KBM-7 (cell line): ENCODE measurements around the gene TCEANC2.
"Not testable (repeated sequence)": the region's sequence is repeated elsewhere in the genome, so short reads cannot be mapped to it uniquely, and the experiment has no call there.

Experiments
- DNase-seq: peaks from one replicate; pipeline ENCODE4 v3.0.0-alpha.2; 2015
- in situ Hi-C: fragments of 300-500 bp; cut with MboI; formaldehyde crosslinking; loops from 2 replicates; pipeline ENCODE4 v1.14.3; 2020; ENCODE audit warnings: low sequenced_read_pairs, low pct_unique_long_range_greater_than_20kb, mixed read lengths

Gene TCEANC2

GRCh38 chr1:54080598-54081049 lies 27.2 kb downstream of the TCEANC2 start:
- no peak for DNase-seq
- in situ Hi-C loops: no loop called here

- peak; percentile 88 for DNase-seq
- in situ Hi-C loops: no loop called here
Observed at GRCh38 chr1:54081306-54082270, 28.2 kb downstream of the TCEANC2 start.

GRCh38 chr1:54084794-54085193 lies 31.4 kb downstream of the TCEANC2 start:
- no peak for DNase-seq
- in situ Hi-C loops: no loop called here

GRCh38 chr1:54086754-54087153 lies 33.3 kb downstream of the TCEANC2 start:
- DNase-seq: no peak
- in situ Hi-C loops: no loop called here

GRCh38 chr1:54088385-54088784 lies 35.0 kb downstream of the TCEANC2 start:
- in situ Hi-C loops: no loop called here
- no peak for DNase-seq

GRCh38 chr1:54091666-54092065 lies 38.3 kb downstream of the TCEANC2 start:
- in situ Hi-C loops: no loop called here
- peak; percentile 16 for DNase-seq

GRCh38 chr1:54094001-54094729 lies 40.8 kb downstream of the TCEANC2 start:
- DNase-seq: no peak
- in situ Hi-C loops: no loop called here

- DNase-seq, in situ Hi-C loops: not testable (repeated sequence)
Observed at GRCh38 chr1:54094730-54095105, 41.3 kb downstream of the TCEANC2 start.

- in situ Hi-C loops: no loop called here
Observed at GRCh38 chr1:54095546-54096226, 42.3 kb downstream of the TCEANC2 start.

GRCh38 chr1:54096227-54096876 lies 42.9 kb downstream of the TCEANC2 start:
- in situ Hi-C loops: no loop called here
- no peak for DNase-seq

More at GRCh38 chr1:54095546-54096226, 42.3 kb downstream of the TCEANC2 start:
- DNase-seq: peak; percentile 94

- DNase-seq: peak; percentile 69
- in situ Hi-C loops: no loop called here
Observed at GRCh38 chr1:54096877-54097240, 43.5 kb downstream of the TCEANC2 start.

GRCh38 chr1:54099061-54099610 lies 45.7 kb downstream of the TCEANC2 start:
- in situ Hi-C loops: no loop called here
- DNase-seq: peak; percentile 32

GRCh38 chr1:54100500-54100899 lies 47.1 kb downstream of the TCEANC2 start:
- in situ Hi-C loops: no loop called here
- DNase-seq: no peak

GRCh38 chr1:54103414-54103813 lies 50.0 kb downstream of the TCEANC2 start:
- DNase-seq: no peak
- in situ Hi-C loops: no loop called here

GRCh38 chr1:54104613-54105012 lies 51.2 kb downstream of the TCEANC2 start:
- in situ Hi-C loops: not testable (repeated sequence)

GRCh38 chr1:54105080-54105479 lies 51.7 kb downstream of the TCEANC2 start:
- DNase-seq: no peak
- in situ Hi-C loops: no loop called here

More at GRCh38 chr1:54104613-54105012, 51.2 kb downstream of the TCEANC2 start:
- not testable (repeated sequence) for DNase-seq

GRCh38 chr1:54105736-54106269 lies 52.4 kb downstream of the TCEANC2 start:
- in situ Hi-C loops: no loop called here
- DNase-seq: no peak

GRCh38 chr1:54107131-54107530 lies 53.7 kb downstream of the TCEANC2 start:
- no peak for DNase-seq

More at GRCh38 chr1:54107131-54107530, 53.7 kb downstream of the TCEANC2 start:
- in situ Hi-C loops: no loop called here
